IPS-11a (cell line): ENCODE results near the gene CMTM2.
"Not testable (repeated sequence)": the region's sequence is repeated elsewhere in the genome, so short reads cannot be mapped to it uniquely, and the experiment has no call there.

Source experiments
- H3K4me3 ChIP-seq: one replicate; pipeline ENCODE4 v1.5.1; 2013; ENCODE audit warnings: low read depth, low read length, control low read depth

CMTM2 gene

GRCh38 chr16:66552286-66553177, 26.7 kb upstream of the CMTM2 start, which contains the start of gene CKLF:
Gene CKLF (plus strand): TSS chr16:66552576. CDS start chr16:66552716, 140 bp downstream.
- H3K4me3 ChIP-seq, result peak within 1 kb of the TSS; percentile 43

DNA sequence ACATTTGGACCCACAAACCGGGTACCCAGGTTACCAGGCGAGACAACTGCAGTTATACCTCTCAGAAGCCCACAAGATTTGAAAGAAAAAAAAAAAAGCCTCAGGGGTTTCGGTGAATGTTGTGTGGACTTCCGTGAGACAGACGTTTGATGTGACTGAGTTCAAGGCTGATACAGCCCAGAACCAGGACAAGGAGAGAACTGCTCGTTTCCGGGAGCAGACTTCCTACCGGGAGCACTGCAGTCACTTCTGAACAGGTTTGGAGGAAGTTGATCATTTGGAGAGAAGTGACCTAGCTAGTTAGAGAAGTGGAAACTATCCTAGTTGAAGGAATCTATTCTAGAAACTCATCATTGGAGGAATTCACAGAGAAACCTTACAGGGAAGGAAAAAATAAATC, 26.0 kb upstream of the CMTM2 start:
- no peak overlapping the region for H3K4me3 ChIP-seq

DNA sequence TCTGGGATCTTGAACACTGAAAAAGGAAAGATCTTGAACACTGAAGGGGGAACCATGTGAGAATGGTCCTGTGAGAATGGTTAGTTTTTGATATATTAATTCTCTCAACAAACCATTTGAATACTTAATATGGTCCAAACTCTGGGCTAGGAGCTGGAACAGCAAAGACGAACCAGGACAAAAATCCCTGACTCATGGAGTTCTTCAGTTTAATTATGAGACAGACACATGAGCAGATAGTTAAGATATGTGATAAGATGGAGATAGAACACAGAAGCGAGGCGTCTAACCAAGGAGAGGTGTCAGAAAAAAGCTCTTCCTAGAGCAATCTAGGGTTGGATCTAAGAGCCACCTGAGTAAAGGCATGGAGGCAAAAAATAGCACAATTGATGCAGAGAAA, 25.2 kb upstream of the CMTM2 start:
- no peak overlapping the region for H3K4me3 ChIP-seq

- H3K4me3 ChIP-seq, result no peak overlapping the region
These were observed 24.8 kb upstream of the CMTM2 start for GRCh38 chr16:66554495-66554894.

GRCh38 chr16:66560107-66560506, 19.2 kb upstream of the CMTM2 start:
- no peak overlapping the region for H3K4me3 ChIP-seq

DNA sequence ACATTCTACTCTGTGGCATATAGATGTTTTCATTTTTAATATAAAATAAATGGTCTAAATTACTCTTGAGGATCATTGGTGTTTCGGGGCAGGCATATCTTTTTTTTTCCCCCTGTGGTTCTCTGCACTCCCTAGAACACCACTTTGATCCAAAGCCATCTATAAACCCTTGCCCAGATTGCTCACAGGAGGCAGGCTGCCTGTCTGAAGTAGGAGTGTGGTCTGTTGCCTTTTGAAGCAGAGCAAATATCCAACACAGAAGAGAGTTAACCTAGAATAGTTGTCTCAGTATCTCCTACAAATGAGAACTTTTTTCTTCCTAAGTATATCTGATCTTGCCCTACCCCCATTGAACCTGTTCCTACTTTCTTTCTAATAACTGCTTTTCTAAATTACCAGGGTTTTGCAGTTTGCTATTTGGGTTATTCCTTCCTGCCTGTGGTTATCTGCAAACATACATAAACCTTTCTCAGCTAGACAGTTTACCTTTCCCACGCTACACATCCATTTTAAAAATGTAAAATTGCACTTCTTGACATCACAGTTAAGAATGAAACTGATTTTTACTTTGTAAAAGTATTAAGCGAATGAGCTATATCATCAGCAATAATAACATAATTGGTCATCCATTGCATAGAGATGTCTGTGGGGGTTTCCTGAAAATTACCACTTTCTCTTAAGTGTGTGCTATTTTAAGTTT, 17.7 kb upstream of the CMTM2 start:
- H3K4me3 ChIP-seq, result no peak overlapping the region

- no peak overlapping the region for H3K4me3 ChIP-seq
These were observed 16.9 kb upstream of the CMTM2 start for GRCh38 chr16:66562409-66562808.

- H3K4me3 ChIP-seq, result no peak overlapping the region
These were observed 16.3 kb upstream of the CMTM2 start for GRCh38 chr16:66562986-66563385.

DNA sequence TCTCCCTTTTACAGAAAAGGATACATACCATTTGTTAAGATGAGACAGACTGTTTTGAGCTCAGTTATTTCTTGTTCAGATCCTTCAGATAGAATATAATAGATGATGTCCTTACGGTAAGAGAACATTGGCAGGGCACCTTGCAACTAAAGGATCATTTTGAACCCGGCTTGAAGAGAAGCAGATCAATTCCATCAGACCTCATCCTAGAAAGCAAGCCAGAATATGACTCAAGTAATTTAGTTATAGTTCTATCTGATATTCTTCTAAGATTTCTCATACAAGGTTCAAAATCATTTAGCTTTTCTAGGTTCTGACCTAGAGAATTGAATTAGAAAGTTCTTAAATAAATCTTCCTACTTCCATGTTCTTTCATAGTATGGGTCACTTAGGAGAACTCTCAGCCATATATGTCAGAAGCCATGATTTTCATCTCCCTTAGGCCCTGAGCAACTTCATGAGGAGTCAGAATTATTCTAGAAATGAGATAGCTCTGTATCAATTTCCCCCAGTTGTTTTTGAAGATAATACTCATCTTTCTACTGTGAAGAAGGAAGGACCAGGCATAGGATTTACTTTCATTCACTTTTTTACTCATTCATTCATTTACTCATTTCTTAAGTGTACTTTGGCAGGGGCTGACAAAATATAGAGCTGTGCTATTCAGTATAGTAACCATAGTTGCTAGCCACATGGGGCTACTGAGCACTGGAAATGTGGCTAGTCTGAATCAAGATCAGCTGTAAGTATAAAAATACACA, 15.5 kb upstream of the CMTM2 start:
- H3K4me3 ChIP-seq, result no peak overlapping the region

DNA sequence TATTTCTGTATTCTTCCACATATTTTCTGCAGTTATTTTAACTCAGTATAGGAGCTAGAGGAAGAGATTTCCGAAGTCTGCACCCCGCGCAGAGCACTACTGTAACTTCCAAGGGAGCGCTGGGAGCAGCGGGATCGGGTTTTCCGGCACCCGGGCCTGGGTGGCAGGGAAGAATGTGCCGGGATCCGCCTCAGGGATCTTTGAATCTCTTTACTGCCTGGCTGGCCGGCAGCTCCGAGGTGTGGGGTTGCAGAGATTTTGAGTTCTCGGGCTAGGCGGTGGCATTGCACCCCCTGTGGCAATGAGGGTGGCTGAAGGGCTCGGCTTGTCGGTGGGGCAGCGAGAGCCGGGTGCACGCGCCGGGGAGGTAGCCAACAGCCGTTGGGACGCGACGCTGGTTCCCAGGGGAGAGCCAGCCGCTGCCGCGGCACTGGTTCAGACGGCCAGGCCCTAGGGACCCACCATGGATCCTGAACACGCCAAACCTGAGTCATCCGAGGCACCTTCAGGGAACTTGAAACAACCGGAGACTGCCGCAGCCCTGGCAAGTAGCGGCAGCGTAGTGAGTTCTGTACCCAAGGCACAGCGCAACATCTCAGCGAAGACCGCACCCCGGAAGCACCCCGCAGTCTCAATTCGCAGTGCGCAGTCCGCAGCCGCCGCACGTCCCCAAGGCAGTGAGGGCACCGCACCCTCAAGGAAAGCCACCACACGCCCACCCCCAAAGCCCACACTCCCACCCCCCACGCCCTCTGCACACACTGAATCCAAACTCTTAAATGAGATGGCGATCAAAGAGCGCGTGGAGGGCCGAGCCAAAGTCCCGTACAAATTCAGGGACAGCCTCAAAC, 13.0 kb upstream of the CMTM2 start, which contains the start of gene CMTM1:
Gene CMTM1 (plus strand): TSS at position 389 of the 851 bp plus-strand sequence. CDS start 75 bp downstream, at position 464.
- H3K4me3 ChIP-seq, result no peak within 1 kb of the TSS

DNA sequence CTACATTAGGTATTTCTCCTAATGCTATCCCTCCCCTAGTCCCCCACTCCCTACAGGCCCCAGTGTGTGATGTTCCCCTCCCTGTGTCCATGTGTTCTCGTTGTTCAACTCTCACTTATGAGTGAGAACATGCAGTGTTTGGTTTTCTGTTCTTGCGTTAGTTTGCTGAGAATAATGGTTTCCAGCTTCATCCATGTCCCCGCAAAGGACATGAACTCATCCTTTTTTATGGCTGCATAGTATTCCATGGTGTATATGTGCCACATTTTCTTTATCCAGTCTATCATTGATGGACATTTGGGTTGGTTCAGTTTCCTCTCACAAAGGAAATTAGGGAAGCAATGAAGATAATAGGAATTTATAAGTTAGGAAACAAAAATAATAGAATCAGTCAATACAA, 12.0 kb upstream of the CMTM2 start:
- H3K4me3 ChIP-seq, result not testable (repeated sequence)

DNA sequence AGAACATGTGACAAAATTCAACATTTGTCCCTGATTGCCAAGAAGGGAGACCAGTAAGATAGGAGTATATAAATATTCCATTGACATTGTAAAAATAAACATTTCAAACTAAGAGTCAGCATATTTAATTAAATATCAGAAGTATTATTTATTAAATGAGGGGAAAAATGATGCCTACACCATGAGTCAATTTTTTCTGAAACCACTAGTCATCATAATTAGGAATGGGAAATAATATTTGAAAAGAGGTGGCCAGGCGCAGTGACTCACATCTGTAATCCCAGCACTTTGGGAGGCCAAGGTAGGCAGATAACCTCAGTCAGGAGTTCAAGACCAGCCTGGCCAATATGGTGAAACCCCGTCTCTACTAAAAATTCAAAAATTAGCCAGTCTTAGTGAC, 10.9 kb upstream of the CMTM2 start:
- H3K4me3 ChIP-seq, result no peak overlapping the region

GRCh38 chr16:66569131-66569530, 10.1 kb upstream of the CMTM2 start:
- H3K4me3 ChIP-seq, result no peak overlapping the region

DNA sequence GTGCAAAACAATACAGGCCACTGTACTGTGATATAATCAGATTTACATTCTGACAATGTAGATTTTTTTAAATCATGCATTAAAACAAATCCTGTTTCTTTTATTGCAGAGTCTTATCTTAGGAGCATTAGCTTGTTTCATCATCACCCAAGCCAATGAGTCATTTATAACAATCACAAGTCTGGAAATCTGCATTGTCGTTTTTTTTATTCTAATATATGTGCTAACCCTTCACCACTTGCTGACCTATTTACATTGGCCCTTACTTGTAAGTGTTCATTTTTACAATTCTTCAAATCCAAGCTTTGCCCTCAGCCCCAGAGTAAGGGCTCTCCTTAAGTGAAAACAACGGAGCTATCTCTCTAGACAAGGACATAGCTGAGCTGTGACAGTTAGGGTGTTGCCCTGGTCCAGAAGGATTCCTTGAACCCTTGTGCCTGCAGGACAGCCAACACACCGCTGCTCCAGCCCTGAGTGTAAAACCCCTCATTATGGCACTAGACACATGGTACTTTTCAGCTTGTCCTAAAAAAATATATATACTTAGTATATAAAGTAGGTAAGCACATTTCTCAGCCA, 9.3 kb upstream of the CMTM2 start:
- no peak overlapping the region for H3K4me3 ChIP-seq

DNA sequence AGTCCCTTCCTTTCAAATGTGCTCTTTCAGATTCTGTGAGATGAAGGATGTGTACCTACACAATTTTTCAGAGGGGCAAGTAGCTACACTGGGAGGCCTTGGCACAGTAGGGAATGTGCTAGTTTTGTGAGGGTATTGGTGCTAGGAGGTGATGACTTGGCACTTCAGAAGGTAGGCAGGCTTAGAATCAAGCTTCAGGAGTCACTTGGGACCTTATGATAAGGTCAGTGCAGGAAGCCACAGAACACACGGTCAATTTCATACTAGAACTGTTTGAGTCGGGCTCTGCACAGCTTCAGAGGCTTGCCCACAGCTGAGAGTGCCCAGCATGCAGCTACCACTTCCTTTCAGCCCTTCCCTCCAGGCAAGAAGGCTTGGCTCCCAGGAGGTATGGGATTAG, 6.9 kb upstream of the CMTM2 start:
- H3K4me3 ChIP-seq, result no peak overlapping the region

- no peak overlapping the region for H3K4me3 ChIP-seq
These were observed 5.2 kb upstream of the CMTM2 start for GRCh38 chr16:66574081-66574480.

DNA sequence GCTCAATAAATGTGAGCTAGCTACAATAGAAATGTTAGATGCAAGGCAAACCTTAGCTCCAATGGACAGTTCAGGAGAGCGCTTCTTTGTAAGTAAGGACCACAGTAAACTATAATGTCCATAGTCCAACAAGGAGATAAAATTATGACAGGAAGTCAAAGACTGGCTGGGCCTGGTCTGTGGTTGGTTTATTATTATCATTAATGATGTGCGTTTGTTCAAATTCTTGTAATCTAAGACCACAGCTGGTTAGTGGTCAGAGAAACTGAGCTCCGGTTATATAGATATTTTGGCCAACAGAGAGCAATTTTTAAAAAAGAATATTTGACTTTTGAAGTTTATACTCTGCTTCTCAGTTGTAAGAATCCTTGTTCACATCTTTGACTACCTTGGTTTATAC, 4.7 kb upstream of the CMTM2 start:
- H3K4me3 ChIP-seq, result no peak overlapping the region

- H3K4me3 ChIP-seq, result no peak overlapping the region
These were observed 4.2 kb upstream of the CMTM2 start for GRCh38 chr16:66575060-66575459.

DNA sequence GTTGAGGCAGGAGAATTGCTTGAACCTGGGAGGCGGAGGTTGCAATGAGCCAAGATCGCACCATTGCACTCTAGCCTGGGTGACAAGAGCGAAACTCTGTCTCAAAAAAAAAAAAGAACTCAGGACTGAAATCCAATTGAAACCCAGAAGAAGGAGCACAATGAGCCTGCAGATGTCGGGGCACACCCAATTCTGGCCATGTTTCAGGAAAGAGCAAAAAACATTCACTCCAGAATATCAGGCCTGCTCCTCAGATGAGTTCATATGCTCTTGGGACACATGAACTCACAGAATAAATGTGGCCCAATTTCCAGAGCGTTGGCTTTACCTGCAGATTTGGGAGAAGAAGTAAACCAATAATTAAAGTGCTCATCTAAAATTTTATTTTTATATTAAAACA, 3.0 kb upstream of the CMTM2 start:
- no peak overlapping the region for H3K4me3 ChIP-seq

DNA sequence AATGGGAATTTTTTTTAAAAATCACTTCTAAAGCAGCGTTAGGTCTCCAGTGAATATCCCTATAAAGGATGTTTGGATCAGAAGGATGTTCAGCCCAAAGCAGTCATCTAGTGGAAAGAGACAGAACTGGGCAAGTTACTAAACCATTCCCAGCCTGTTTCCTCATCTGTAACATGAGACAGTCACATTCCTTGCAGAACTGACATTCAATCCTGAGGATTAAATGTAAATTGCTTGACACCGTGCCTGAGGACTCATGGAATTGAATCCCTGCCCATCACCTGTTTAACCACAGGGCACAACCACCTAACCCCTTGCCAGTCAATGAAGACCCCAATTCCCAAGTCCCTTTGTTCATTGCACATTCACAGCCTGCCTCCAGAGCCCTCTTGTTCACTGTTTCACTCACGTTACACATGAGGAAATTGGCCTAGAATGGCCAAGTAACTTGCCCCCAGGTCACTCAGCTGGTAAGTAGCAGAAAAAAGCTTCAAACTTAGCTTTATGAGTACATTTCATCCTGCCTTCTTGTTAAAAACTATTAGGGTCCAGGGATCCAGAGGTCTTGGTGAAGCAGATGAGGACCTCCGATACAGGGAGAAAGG, 1.4 kb downstream of the CMTM2 start:
- no peak overlapping the region for H3K4me3 ChIP-seq
